Thymus (tissue), 11 donors: ENCODE measurements around the gene ALS2. TPM values are rescaled to one million over a fixed set of nuclear protein-coding genes. Genes with fewer than 3 reads are reported as not detected.

Experiments
- DNase-seq, 9 donors: peaks; one replicate each; pipeline ENCODE4 v3.0.0-alpha.2; 2013; ENCODE audit warnings: low spot score in 9 of 9, low read depth in 6 of 9, missing footprints in 1 of 9
- H3K27ac ChIP-seq, 2 donors: one replicate each; pipeline ENCODE4 v1.5.1; 2013; ENCODE audit warnings: control low read depth in 1 of 2, low read depth in 1 of 2, low read length in 1 of 2, mild to moderate bottlenecking in 1 of 2, moderate library complexity in 1 of 2
- H3K27me3 ChIP-seq, 2 donors: one replicate each; pipeline ENCODE4 v1.5.1; 2013; ENCODE audit warnings: low read length in 1 of 2; ENCODE audit not compliant: control insufficient read depth in 2 of 2, insufficient read depth in 1 of 2
- H3K36me3 ChIP-seq, 2 donors: one replicate each; pipeline ENCODE4 v1.5.1; 2013; ENCODE audit warnings: low read length in 1 of 2, mild to moderate bottlenecking in 1 of 2, moderate library complexity in 1 of 2; ENCODE audit not compliant: control insufficient read depth in 2 of 2, insufficient read depth in 2 of 2
- H3K4me1 ChIP-seq, 2 donors: one replicate each; pipeline ENCODE4 v1.5.1; 2013; ENCODE audit warnings: low read length in 2 of 2; ENCODE audit not compliant: control insufficient read depth in 2 of 2, insufficient read depth in 2 of 2
- H3K4me3 ChIP-seq, 2 donors: one replicate each; pipeline ENCODE4 v1.5.1; 2013; ENCODE audit warnings: low read length in 2 of 2, control low read depth in 1 of 2, mild to moderate bottlenecking in 1 of 2
- H3K9me3 ChIP-seq, 2 donors: one replicate each; pipeline ENCODE4 v1.5.1; 2013; ENCODE audit warnings: low read length in 1 of 2, mild to moderate bottlenecking in 1 of 2; ENCODE audit not compliant: control insufficient read depth in 2 of 2, insufficient read depth in 1 of 2
- WGBS: extraction: QIAGEN DNeasy Blood & Tissue Kit; methylation state at CpG from one replicate; pipeline ENCODE4 v1.1.7; 2013; 5-methylcytosine and 5-hydroxymethylcytosine counted together
- polyA plus RNA-seq: library from polyadenylated mRNA; stranded (reverse); fragments of 200-250 nt; gene quantifications from one replicate; pipeline ENCODE4 v1.2.3, GENCODE V29; 2013
- total RNA-seq: library from RNA; stranded (reverse); fragments of 120-200 nt; gene quantifications from one replicate; pipeline ENCODE4 v1.2.4, GENCODE V29; 2013
- donor health status: healthy.

The ALS2 gene
- total and polyA plus RNA-seq, 2 donors: 8.1 to 10.3 TPM

DNA sequence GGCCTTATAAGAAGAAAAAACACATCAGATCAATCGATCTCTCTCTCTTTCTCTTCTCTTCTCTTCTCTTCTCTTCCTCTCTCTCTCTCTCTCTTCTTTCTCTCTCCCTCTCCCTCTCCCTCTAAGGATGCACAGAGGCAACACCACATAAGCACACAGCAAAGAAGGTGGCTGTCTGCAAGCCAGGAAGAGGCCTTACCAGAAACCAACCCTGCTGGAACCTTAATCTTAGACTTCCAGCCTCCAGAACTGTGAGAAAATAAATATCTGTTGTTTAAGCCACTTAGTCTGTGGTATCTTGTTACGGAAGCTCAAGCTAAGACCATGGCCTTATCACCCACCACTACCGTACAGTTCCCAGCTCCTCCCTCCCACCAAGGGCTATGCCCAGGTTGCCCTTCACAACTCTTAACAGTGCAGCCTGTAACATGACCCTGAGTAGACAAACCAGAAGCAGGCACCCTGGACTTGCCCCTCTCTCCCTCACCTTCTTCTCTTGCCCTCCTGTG lies 112.3 kb downstream of the ALS2 start:
- Histone ChIP-seq H3K4me1 (no peaks in the 10 kb centered on the region), H3K9me3 (no peaks in the 10 kb centered on the region), H3K4me3 (no peak overlapping the region), H3K36me3 (no peaks in the 10 kb centered on the region), H3K27me3 (no peaks in the 10 kb centered on the region), H3K27ac (no peak overlapping the region)
- no peak for DNase-seq
- WGBS: 76% methylated on average over 3 of the region's 3 CpGs

DNA sequence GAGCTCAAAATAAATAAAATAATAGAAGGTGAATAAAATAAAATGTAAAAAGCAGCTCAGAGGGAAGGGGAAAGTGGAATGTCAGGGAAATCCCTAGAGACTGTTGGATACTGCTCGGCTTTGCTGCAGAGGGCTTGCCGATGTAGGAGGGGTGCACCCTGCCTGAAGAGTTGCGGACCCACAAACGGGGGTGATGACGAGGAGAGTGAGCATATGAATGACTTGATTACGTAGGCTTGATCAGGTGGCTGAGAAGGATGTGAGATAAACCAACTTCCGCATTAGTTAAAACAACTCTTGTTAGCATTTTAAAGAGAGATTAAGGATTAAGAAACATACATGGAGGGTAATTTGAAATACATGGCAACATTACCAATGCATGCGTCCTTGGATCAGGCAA lies 116.4 kb downstream of the ALS2 start:
- no peaks in the 10 kb centered on the region for H3K36me3 ChIP-seq
- no peak overlapping the region for H3K27ac ChIP-seq
- H3K4me1 ChIP-seq: no peaks in the 10 kb centered on the region
- H3K27me3 ChIP-seq: no peaks in the 10 kb centered on the region
- no peaks in the 10 kb centered on the region for H3K9me3 ChIP-seq
- no peak overlapping the region for H3K4me3 ChIP-seq
- WGBS: 97% methylated on average over 8 of the region's 8 CpGs
- DNase-seq: no peak

DNA sequence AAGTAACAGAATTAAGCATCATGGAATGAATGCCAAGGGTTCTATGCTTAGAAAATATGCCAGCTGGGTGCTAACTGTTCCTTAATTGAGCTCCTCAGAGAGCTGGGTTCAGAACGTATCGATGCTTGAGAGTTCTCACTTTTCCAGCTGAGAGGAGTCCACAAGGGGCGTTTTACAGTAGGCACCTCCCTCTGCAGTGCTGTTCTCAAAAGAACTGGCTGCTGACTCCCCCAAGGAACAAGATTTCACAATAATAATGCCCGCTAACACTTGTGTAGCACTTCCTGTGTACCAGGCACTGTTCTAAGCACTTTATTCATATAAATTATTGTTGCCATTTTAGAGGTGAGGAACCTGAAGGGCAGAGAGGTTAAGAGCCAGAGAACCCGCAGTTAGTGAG lies 119.4 kb downstream of the ALS2 start:
- no peak overlapping the region for H3K4me3 ChIP-seq
- no peaks in the 10 kb centered on the region for H3K4me1 ChIP-seq
- no peaks in the 10 kb centered on the region for H3K36me3 ChIP-seq
- H3K9me3 ChIP-seq: no peaks in the 10 kb centered on the region
- H3K27me3 ChIP-seq: no peaks in the 10 kb centered on the region
- H3K27ac ChIP-seq: no peak overlapping the region
- 82% methylated on average over 5 of the region's 5 CpGs for WGBS
- no peak for DNase-seq

DNA sequence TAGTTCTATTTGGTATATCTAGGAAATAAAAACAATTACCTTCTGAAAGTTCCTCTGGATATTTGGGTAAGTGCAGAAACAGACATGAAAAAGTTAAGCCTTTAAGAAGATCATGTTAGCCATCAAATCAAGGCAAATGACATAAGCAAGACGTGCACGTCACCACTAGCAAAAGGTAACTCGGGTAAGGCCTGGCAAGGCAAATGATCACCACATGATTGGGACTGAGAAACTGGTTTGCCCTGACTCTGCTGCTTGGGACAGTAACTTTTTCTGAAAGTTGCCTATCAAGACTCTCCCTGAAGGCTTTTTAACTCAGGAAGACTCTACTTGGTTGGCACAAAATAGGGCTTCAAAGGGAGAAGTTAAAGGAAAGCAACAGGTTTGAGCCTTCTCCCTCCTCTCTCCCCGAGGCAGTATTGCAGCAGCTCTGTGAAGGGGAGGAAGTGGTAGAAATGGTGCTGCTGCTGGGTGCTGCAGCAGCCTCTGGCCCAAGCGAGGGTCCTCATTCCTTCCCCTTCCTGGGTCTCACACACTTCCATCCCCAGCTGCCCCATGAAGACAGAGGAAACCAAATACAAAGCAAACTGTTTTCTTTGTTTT lies 120.3 kb downstream of the ALS2 start:
- no peak overlapping the region for H3K27ac ChIP-seq
- H3K4me3 ChIP-seq: no peak overlapping the region
- no peaks in the 10 kb centered on the region for H3K4me1 ChIP-seq
- peak in 2 of 9 donors; percentile 4 to 8 for DNase-seq
- no peaks in the 10 kb centered on the region for H3K9me3 ChIP-seq
- H3K36me3 ChIP-seq: no peaks in the 10 kb centered on the region
- no peaks in the 10 kb centered on the region for H3K27me3 ChIP-seq
- 68% methylated on average over 5 of the region's 5 CpGs for WGBS

DNA sequence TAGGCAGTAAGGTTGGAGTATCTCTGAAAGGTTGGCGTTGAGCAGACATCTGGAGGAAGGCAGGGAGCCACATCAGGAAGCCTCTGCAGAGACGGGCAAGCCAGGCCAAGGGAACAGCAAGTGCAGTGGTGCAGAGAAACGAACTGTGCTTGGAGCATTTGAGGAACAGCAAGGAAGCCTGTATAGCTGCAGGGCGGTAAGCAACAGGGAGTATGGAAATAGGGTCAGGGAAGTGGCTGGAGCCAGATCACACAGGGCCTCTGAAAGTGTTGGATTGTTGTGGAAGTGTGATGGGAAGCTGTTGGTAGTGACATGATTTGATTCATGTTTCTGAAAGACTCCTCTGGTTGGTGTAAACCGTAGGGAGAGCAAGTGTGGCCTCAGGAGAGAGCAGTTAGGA lies 124.0 kb downstream of the ALS2 start:
- Histone ChIP-seq H3K27me3 (no peaks in the 10 kb centered on the region), H3K27ac (no peak overlapping the region), H3K9me3 (no peaks in the 10 kb centered on the region), H3K36me3 (no peaks in the 10 kb centered on the region), H3K4me1 (no peaks in the 10 kb centered on the region), H3K4me3 (no peak overlapping the region)
- 94% methylated on average over 5 of the region's 5 CpGs for WGBS
- DNase-seq: no peak

DNA sequence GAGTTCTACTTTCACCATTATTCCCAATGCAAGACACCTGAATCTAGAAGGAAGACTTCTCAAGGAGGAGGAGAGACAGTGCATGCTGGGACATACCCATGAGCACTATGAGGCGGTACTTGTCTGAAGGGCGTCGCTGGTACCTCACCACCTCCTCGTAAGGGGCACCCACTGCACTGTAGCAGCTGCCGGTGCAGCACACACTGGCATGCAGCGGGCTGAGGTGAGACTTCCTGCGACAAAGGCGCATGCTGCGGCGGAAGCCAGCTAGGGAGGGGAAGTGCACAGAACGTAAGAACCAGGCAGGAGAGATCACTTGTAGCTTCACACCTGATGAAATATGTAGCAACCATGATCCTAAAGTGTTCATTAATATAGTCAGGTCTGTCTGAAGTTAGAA lies 124.6 kb downstream of the ALS2 start:
- H3K27ac ChIP-seq: no peak overlapping the region

DNA sequence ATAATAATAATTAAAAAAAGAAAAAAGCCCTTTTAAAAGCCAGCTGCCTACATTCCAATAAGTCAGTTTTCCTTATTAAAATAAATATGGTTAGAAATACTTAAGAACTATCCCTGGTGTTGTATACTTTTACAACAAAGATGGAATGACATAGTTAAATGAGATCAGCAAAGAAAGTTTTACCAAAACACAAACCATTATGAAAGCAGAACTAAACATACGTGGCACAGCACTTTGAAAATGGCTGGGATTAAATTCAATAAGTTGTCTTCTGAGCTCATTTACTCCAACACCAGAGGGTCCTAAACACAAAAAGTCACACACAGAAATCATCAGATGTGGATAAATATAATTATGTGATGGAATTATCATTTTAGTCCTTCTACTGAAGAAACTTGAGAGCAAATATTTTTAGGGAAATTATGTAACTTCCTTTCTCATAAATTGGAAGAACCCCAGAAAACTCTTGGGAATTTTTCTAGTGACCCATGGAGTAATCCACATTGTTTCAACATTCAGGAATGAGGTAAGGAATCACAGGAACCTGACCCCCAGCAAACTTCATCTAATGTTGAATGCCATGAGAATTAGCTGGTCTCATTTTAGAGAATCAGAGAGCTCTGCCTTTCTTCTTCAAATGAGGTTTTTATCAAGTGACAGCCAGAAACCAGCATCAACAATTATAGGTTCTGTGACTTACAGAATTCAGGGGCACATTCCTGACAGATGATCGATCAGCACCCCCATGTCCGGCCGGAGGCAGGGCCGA lies 125.9 kb downstream of the ALS2 start:
- no peak for DNase-seq
- 97% methylated on average over 5 of the region's 5 CpGs for WGBS

More for the DNA sequence above, 124.6 kb downstream of the ALS2 start:
- WGBS: 96% methylated on average over 11 of the region's 11 CpGs
- Histone ChIP-seq H3K9me3 (no peaks in the 10 kb centered on the region), H3K27me3 (no peaks in the 10 kb centered on the region), H3K4me1 (no peaks in the 10 kb centered on the region), H3K4me3 (no peak overlapping the region), H3K36me3 (no peaks in the 10 kb centered on the region)
- no peak for DNase-seq

DNA sequence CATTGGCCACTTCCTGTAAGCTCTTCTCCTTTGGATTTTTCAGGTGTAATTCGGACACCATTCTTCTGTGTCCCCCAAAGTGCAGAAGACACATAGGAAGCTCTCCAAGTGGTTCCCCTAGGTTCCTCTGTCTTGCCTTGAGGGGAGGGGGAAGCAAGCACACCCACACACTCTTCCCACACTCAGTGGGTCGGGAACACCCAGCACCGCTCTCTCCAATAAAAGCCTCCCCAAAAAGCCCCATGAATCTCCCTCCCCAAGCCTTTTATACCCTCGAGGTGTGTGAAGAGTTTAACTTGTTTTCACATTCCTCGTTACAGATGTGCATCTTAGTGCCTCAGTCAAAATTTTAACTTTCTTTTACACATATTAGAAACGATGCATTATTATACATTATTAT lies 127.5 kb downstream of the ALS2 start:
- H3K4me3 ChIP-seq: no peak overlapping the region
- no peaks in the 10 kb centered on the region for H3K9me3 ChIP-seq
- no peaks in the 10 kb centered on the region for H3K4me1 ChIP-seq
- DNase-seq: no peak
- no peaks in the 10 kb centered on the region for H3K27me3 ChIP-seq
- no peaks in the 10 kb centered on the region for H3K36me3 ChIP-seq
- WGBS: 96% methylated on average over 6 of the region's 6 CpGs
- no peak overlapping the region for H3K27ac ChIP-seq

More for the DNA sequence above, 125.9 kb downstream of the ALS2 start:
- Histone ChIP-seq H3K9me3 (no peaks in the 10 kb centered on the region), H3K4me3 (no peak overlapping the region), H3K27me3 (no peaks in the 10 kb centered on the region), H3K36me3 (no peaks in the 10 kb centered on the region), H3K4me1 (no peaks in the 10 kb centered on the region), H3K27ac (no peak overlapping the region)
